ENCODE results near the gene RERE. TPM values are rescaled to one million over a fixed set of nuclear protein-coding genes. Genes with fewer than 3 reads are reported as not detected.

RERE gene
- total RNA-seq, 1 experiment from 2014 or later, result 73.4 TPM

GRCh38 chr1:8562881-8563865 lies 254.3 kb downstream of the RERE start:
- Histone ChIP-seq H3K9me2 (ENCODE audit: insufficient read depth) (no peaks in the 10 kb centered on the region), H3K79me2 (ENCODE audit: low read depth) (0 out of 2 replicates have a peak, but pooled peaks cover 7% of the 10 kb centered on the region), H3K27ac (no peak overlapping the region), H2AFZ (no peak overlapping the region), H3K27me3 (ENCODE audit: insufficient read depth, low read depth) (no peaks in the 10 kb centered on the region), H3K36me3 (ENCODE audit: low read depth) (no peaks in the 10 kb centered on the region), H3K4me1 (replicated peaks; ENCODE audit: insufficient read depth) (peaks cover 13% of the 10 kb centered on the region), H3F3A (ENCODE audit: insufficient read depth, low read depth) (0 out of 2 replicates have a peak, but pooled peaks cover 7% of the 10 kb centered on the region), H3K4me2 (no peak overlapping the region), H4K20me1 (ENCODE audit: insufficient read depth) (0 out of 2 replicates have a peak, but pooled peaks cover 4% of the 10 kb centered on the region), H3K4me3 (no peak overlapping the region), H3K9me3 (ENCODE audit: insufficient read depth, low read depth) (no peaks in the 10 kb centered on the region)
- CTCF ChIA-PET, result no interaction called here
- intact Hi-C loops (cut with micrococcal nuclease; ENCODE audit: unreplicated experiment), result loop anchor here (5.0 kb wide), 1 partner anchor 424 kb away; no protein-coding TSS in a partner anchor
- no TSS peak for BruUV-seq (replicated peaks)
- POLR2A ChIA-PET (ENCODE audit: unreplicated experiment), result no interaction called here
- no peak for DNase-seq
- TF ChIP-seq CTCF (conservative IDR thresholded peaks at IDR 0.05), result no peak
- no peak for TF ChIP-seq EZH2 (IDR thresholded peaks at IDR 0.05; ENCODE audit: low read depth)

- Histone ChIP-seq H3K4me3 (no peak overlapping the region), H3K79me2 (ENCODE audit: low read depth) (0 out of 2 replicates have a peak, but pooled peaks cover 7% of the 10 kb centered on the region), H3K4me2 (no peak overlapping the region), H3K27me3 (ENCODE audit: insufficient read depth, low read depth) (no peaks in the 10 kb centered on the region), H4K20me1 (ENCODE audit: insufficient read depth) (0 out of 2 replicates have a peak, but pooled peaks cover 4% of the 10 kb centered on the region), H3K4me1 (replicated peaks; ENCODE audit: insufficient read depth) (peaks cover 13% of the 10 kb centered on the region), H2AFZ (no peak overlapping the region), H3F3A (ENCODE audit: insufficient read depth, low read depth) (0 out of 2 replicates have a peak, but pooled peaks cover 7% of the 10 kb centered on the region), H3K36me3 (ENCODE audit: low read depth) (no peaks in the 10 kb centered on the region), H3K9me3 (ENCODE audit: insufficient read depth, low read depth) (no peaks in the 10 kb centered on the region), H3K9me2 (ENCODE audit: insufficient read depth) (no peaks in the 10 kb centered on the region), H3K27ac (no peak overlapping the region)
- ChIA-PET CTCF (interaction anchor here (1.4 to 2.2 kb wide), 3 partner anchors 141 to 287 kb away, joined by 6 to 16 read pairs (median 13); no protein-coding TSS in a partner anchor), POLR2A (ENCODE audit: unreplicated experiment) (no interaction called here)
- no TSS peak for BruUV-seq (replicated peaks)
- intact Hi-C loops (cut with micrococcal nuclease; ENCODE audit: unreplicated experiment), result loop anchor here (5.0 kb wide), 1 partner anchor 425 kb away; no protein-coding TSS in a partner anchor
- DNase-seq, result no peak
- no peak for TF ChIP-seq EZH2 (IDR thresholded peaks at IDR 0.05; ENCODE audit: low read depth)
- no peak for TF ChIP-seq CTCF (conservative IDR thresholded peaks at IDR 0.05)
Observed at GRCh38 chr1:8562222-8562621, 255.2 kb downstream of the RERE start.

Measured in PC-9 (cell line).